Psoas muscle (tissue), 8 donors: ENCODE measurements around the gene NIPAL1. TPM values are rescaled to one million over a fixed set of nuclear protein-coding genes. Genes with fewer than 3 reads are reported as not detected.

Experiments used
- ATAC-seq, 4 donors: fragments of 200-7000 bp; cut with Tn5 transposase; one replicate each; pipeline ENCODE4 v1.9.1; 2020; ENCODE audit warnings: moderate library complexity in 3 of 4, mild to moderate bottlenecking in 2 of 4
- DNase-seq, 2 donors: peaks; one replicate each; pipeline ENCODE4 v3.0.0-alpha.2; 2020
- H3K27ac ChIP-seq: fragments of 200-600 bp; one replicate; pipeline ENCODE4 v1.8.0; 2022
- H3K27me3 ChIP-seq, 3 donors: fragments of 200-600 bp in 1 of 3; one replicate each; pipeline versions ENCODE4 v1.6.1 to v1.8.0; 2013 to 2022; ENCODE audit warnings: low read length in 2 of 3, mild to moderate bottlenecking in 2 of 3, moderate library complexity in 1 of 3; ENCODE audit not compliant: insufficient read depth in 3 of 3
- H3K36me3 ChIP-seq, 2 donors: fragments of 200-600 bp in 1 of 2; one replicate each; pipeline versions ENCODE4 v1.6.1 to v1.8.0; 2013 to 2022; ENCODE audit warnings: low read depth in 1 of 2, mild to moderate bottlenecking in 1 of 2, moderate library complexity in 1 of 2; ENCODE audit not compliant: insufficient read depth in 1 of 2
- H3K4me1 ChIP-seq: fragments of 200-600 bp; one replicate; pipeline ENCODE4 v1.8.0; 2022
- H3K4me3 ChIP-seq: fragments of 200-600 bp; one replicate; pipeline ENCODE4 v1.8.0; 2022; ENCODE audit warnings: mild to moderate bottlenecking
- H3K9me3 ChIP-seq: fragments of 200-600 bp; one replicate; pipeline ENCODE4 v1.8.0; 2022
- CTCF ChIP-seq: fragments of 200-600 bp; IDR thresholded peaks from one replicate; pipeline ENCODE4 v1.8.0; 2022; ENCODE audit warnings: antibody characterized with exemption
- WGBS, 3 donors: extraction: QIAGEN DNeasy Blood & Tissue Kit; methylation state at CpG; one replicate each; pipeline versions ENCODE4 v1.1.6 to v1.1.7; 2013; 5-methylcytosine and 5-hydroxymethylcytosine counted together
- intact Hi-C, 2 donors: fragments of 100-400 bp; cut with DNase I; formaldehyde crosslinking; loops; one replicate each; pipeline versions ENCODE4 v1.11.0 to v1.14.2; 2022
- polyA plus RNA-seq, 3 donors: library from polyadenylated mRNA; stranded (reverse); fragments of 200-250 nt; gene quantifications; one replicate each; pipeline ENCODE4 v1.2.3, GENCODE V29; 2013
- total RNA-seq, 4 donors: library from RNA; stranded (reverse); fragmentation: NEBNext Ultra II Directional in 2 of 4; extraction: Animal tissue kit (Norgen Biotek cat#: 25700) in 2 of 4; gene quantifications; one replicate each; pipeline versions ENCODE4 v1.2.1 to v1.2.4, GENCODE V29; 2021 to 2023
- donor health status: healthy with polysubstance abuse.
- donor health status: DM: no; HTN: no; CAD: no; lungs with moderate emphysema.
- donor health status: Bipolar disorder and iron deficiency.
- donor health status: healthy.
- donor health status: DM: yes; HTN: yes; CAD: no.
- donor health status: DM: no; HTN: no; CAD: no.
- donor health status: DM: no; HTN: no; CAD: no.
- donor health status: DM: yes; HTN: yes; CAD: no.

Gene NIPAL1
- total and polyA plus RNA-seq, 7 donors, result 0.41 to 2.3 (median 0.79) TPM

- no peak overlapping the region for H3K4me3 ChIP-seq
- H3K27ac ChIP-seq, result no peak overlapping the region
- DNase-seq (no peak), ATAC-seq (no peak)
- no peaks in the 10 kb centered on the region for H3K36me3 ChIP-seq
- intact Hi-C loops, result no loop called here
- 4 to 76% (median 57%) methylated on average over 1 of the region's 1 CpG for WGBS, 3 donors
- H3K9me3 ChIP-seq, result no peaks in the 10 kb centered on the region
- no peak for TF ChIP-seq CTCF
- H3K27me3 ChIP-seq, result no peaks in the 10 kb centered on the region
- peaks cover 4% of the 10 kb centered on the region for H3K4me1 ChIP-seq
Observed at GRCh38 chr4:48021100-48021499, 4.5 kb downstream of the NIPAL1 start.

- DNase-seq (no peak), ATAC-seq (no peak)
- no peak for TF ChIP-seq CTCF
- 72 to 80% (median 73%) methylated on average over 3 of the region's 3 CpGs for WGBS, 3 donors
- peaks cover 4% of the 10 kb centered on the region for H3K4me1 ChIP-seq
- no peak overlapping the region for H3K27ac ChIP-seq
- H3K9me3 ChIP-seq, result no peaks in the 10 kb centered on the region
- H3K4me3 ChIP-seq, result no peak overlapping the region
- no peaks in the 10 kb centered on the region for H3K36me3 ChIP-seq
- intact Hi-C loops, result no loop called here
- no peaks in the 10 kb centered on the region for H3K27me3 ChIP-seq
Observed at GRCh38 chr4:48022192-48022799, 5.7 kb downstream of the NIPAL1 start.

GRCh38 chr4:48024522-48024921 lies 8.0 kb downstream of the NIPAL1 start:
- ATAC-seq, result no peak
- H3K9me3 ChIP-seq, result no peaks in the 10 kb centered on the region
- no peaks in the 10 kb centered on the region for H3K36me3 ChIP-seq
- no peak for DNase-seq
- TF ChIP-seq CTCF, result no peak
- H3K27ac ChIP-seq, result no peak overlapping the region
- WGBS, 3 donors, result 65 to 76% (median 69%) methylated on average over 4 of the region's 4 CpGs
- no peaks in the 10 kb centered on the region for H3K27me3 ChIP-seq
- peaks cover 4% of the 10 kb centered on the region for H3K4me1 ChIP-seq
- no peak overlapping the region for H3K4me3 ChIP-seq
- intact Hi-C loops, result no loop called here

GRCh38 chr4:48025005-48025404 lies 8.4 kb downstream of the NIPAL1 start:
- Histone ChIP-seq H3K36me3 (no peaks in the 10 kb centered on the region), H3K9me3 (no peaks in the 10 kb centered on the region), H3K4me3 (no peak overlapping the region), H3K4me1 (peaks cover 4% of the 10 kb centered on the region), H3K27ac (no peak overlapping the region), H3K27me3 (no peaks in the 10 kb centered on the region)
- ATAC-seq (no peak), DNase-seq (no peak)
- intact Hi-C loops, result no loop called here
- no peak for TF ChIP-seq CTCF
- WGBS, 3 donors, result 12 to 20% (median 13%) methylated on average over 2 of the region's 2 CpGs

- H3K4me1 ChIP-seq, result peaks cover 12% of the 10 kb centered on the region
- no peaks in the 10 kb centered on the region for H3K36me3 ChIP-seq
- DNase-seq, result no peak
- no peak for ATAC-seq
- H3K4me3 ChIP-seq, result no peak overlapping the region
- intact Hi-C loops, result no loop called here
- H3K27ac ChIP-seq, result no peak overlapping the region
- H3K9me3 ChIP-seq, result no peaks in the 10 kb centered on the region
- no peaks in the 10 kb centered on the region for H3K27me3 ChIP-seq
- TF ChIP-seq CTCF, result no peak
Observed at GRCh38 chr4:48027653-48028052, 11.1 kb downstream of the NIPAL1 start.
